IgD-negative memory B cell (primary cell): Measurements from ENCODE around the gene COL16A1. TPM values are rescaled to one million over a fixed set of nuclear protein-coding genes. Genes with fewer than 3 reads are reported as not detected.

ENCODE experiments used
- H3K27ac Mint-ChIP-seq, 3 donors: one replicate each; pipeline ENCODE4 v1.8.0; 2020 to 2022; ENCODE audit warnings: mild to moderate bottlenecking in 3 of 3, mixed read lengths in 3 of 3, moderate library complexity in 1 of 3
- H3K27me3 Mint-ChIP-seq: one replicate; pipeline ENCODE4 v1.8.0; 2021; ENCODE audit warnings: mixed read lengths
- H3K36me3 Mint-ChIP-seq: one replicate; pipeline ENCODE4 v1.8.0; 2020; ENCODE audit warnings: mild to moderate bottlenecking, mixed read lengths
- H3K4me1 Mint-ChIP-seq, 3 donors: one replicate each; pipeline ENCODE4 v1.8.0; 2020 to 2022; ENCODE audit warnings: mixed read lengths in 3 of 3, mild to moderate bottlenecking in 1 of 3
- H3K4me3 Mint-ChIP-seq, 4 donors: one replicate each; pipeline ENCODE4 v1.8.0; 2020 to 2022; ENCODE audit warnings: mild to moderate bottlenecking in 4 of 4, mixed read lengths in 4 of 4, moderate library complexity in 3 of 4
- H3K9me3 Mint-ChIP-seq, 3 donors: one replicate each; pipeline ENCODE4 v1.8.0; 2020 to 2021; ENCODE audit warnings: mixed read lengths in 3 of 3, mild to moderate bottlenecking in 1 of 3
- polyA plus RNA-seq: library from polyadenylated mRNA; unstranded; fragments of 300-500 nt; fragmentation: Illumina TruSeq; gene quantifications from one replicate; pipeline ENCODE4 v1.2.3, GENCODE V29; 2021

Gene COL16A1
- polyA plus RNA-seq, 1 donor from 2014 or later = not detected

DNA sequence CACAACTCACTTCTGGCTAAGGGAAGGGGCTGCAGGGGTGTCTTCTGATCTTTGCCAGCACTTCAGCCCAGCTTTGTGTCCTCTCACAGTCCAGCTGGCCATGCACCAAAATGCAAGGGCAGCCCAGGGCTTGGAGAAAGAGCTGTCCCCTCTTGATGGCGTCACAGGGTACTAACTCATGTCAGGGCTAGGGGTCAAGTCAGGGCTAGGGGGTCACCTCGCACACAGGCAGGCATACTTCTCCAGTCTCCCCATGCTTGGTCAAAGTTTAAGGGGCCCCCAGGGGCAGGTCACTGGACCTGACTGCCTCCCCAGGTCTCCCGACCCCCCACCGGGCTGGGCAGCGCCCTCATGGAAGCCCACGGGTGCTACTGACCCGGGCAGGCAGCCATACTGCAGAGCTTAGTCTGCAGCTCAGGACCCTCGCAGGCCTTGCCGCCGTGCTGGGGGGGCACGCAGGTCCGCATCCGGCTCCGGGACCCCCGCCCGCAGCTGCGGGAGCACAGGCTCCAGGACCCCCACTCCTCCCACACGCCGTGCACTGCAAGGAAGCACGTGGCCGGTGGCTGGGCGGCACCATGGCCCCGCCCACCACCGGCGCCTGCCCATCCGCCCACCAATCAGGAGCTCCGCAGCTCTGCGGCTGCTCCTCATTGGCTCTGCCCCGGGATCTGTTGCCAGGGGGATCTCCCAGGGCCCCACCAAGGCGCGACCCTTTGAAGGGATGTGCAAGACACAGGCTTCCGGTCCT is 38.8 kb upstream of the COL16A1 start:
- H3K4me1 Mint-ChIP-seq = peaks cover 34 to 50% (median 35%) of the 10 kb centered on the region in 3 donors
- no peaks in the 10 kb centered on the region for H3K9me3 Mint-ChIP-seq

DNA sequence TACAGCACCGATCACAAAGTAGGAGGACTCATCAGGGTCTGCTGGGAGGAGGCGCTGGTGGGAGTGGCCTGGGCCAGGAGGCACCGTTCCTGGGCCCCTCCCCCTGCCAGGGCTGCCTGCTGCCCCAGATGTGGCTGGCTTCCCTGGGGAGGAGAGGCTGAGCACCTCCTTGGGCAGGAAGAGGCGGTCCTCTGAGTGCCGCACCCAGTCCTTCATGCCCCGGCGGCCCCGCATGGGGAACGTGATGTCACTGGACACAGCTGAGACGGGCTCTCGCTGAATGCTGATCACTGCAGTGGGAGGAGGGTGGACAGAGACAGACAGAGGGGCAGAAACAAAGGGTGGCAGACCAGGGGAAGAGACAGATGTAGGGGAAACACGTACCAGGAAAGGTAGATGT is 35.5 kb upstream of the COL16A1 start:
- no peaks in the 10 kb centered on the region for H3K9me3 Mint-ChIP-seq

More for the DNA sequence above, 38.8 kb upstream of the COL16A1 start:
- Mint-ChIP-seq H3K27me3 (peaks cover 2% of the 10 kb centered on the region), H3K4me3 (no peak overlapping the region), H3K36me3 (no peaks in the 10 kb centered on the region), H3K27ac (peak overlapping the region in 1 of 3 donors; percentile 16)

DNA sequence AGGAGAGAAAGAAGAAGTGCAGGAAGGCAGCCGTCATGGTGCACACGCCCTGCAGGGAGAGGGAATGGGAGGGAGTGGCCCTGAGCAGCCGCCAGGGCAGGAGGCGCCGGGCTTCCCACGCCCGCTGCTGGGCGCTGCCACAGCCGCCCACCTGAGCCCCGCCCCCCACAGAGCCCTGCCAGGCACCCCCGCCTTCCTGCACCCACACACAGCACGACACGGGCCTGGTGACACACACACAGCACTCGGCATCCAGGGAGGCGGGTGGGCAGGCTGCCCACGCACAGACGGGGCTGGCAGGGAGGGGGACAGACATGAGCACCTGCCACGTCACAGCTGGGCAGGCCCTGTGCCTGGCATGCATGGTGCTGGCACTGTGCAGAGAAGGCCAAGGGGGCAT is 32.9 kb upstream of the COL16A1 start:
- Mint-ChIP-seq H3K4me3 (peak overlapping the region in 1 of 4 donors; percentile 66), H3K27ac (no peak overlapping the region), H3K36me3 (peaks cover 2% of the 10 kb centered on the region), H3K4me1 (peaks cover 10 to 17% (median 15%) of the 10 kb centered on the region in 3 donors), H3K27me3 (no peaks in the 10 kb centered on the region), H3K9me3 (no peaks in the 10 kb centered on the region)

More for the DNA sequence above, 35.5 kb upstream of the COL16A1 start:
- Mint-ChIP-seq H3K4me1 (peaks cover 13 to 26% (median 23%) of the 10 kb centered on the region in 3 donors), H3K4me3 (peak overlapping the region in 3 of 4 donors; percentile 1 to 68 (median 58)), H3K27ac (peak overlapping the region; percentile 70 to 86 (median 81)), H3K27me3 (peaks cover 1% of the 10 kb centered on the region), H3K36me3 (peaks cover 2% of the 10 kb centered on the region)

DNA sequence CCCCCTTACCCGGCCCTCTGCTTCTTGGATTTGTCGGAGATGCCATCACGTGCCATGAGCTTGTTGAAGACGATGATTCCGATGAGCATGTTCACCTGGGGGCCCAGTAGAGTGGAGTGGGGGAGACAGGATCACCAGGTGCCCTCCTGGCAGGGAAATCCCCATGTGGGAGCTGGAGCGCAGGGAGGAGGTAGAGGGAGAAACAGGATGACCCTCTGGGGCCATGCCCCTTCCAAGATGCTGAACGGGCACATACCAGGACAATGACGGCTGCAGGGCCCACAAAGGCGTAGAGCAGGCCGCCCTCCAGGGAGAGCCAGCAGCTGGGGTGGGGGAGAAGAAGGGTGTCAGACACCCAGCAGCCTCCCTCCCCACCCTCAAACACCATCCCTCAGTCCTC is 31.8 kb upstream of the COL16A1 start:
- no peak overlapping the region for H3K4me3 Mint-ChIP-seq
- no peak overlapping the region for H3K27ac Mint-ChIP-seq
- no peaks in the 10 kb centered on the region for H3K9me3 Mint-ChIP-seq

DNA sequence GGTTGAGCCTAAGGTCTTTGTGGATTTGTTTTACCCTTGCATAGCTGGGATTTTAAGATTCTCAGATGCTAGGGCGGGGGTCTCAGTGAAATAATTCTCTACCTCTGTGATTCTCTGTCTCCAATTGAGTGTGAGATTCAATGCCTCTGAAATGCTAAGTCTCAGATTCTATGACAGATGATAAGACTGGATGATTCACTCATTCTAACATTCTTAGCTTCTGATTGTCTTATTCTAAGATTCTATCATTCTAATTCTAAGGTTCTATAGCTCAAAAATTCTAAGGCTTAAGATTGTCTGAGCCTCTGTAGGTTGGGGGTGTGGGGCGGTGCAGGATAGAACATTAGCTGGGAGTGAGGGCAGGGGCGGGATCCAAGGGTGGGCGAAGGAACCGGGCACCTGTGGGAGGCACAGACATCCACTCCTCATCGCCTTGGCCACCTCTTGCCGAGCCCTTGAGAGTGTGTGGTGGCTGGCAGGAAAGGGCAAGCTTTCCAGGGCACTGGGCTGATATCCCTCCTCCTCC is 30.8 kb upstream of the COL16A1 start:
- no peaks in the 10 kb centered on the region for H3K9me3 Mint-ChIP-seq
- H3K36me3 Mint-ChIP-seq = peaks cover 2% of the 10 kb centered on the region
- no peaks in the 10 kb centered on the region for H3K27me3 Mint-ChIP-seq
- H3K4me1 Mint-ChIP-seq = peaks cover 7 to 14% (median 8%) of the 10 kb centered on the region in 3 donors
- H3K27ac Mint-ChIP-seq = no peak overlapping the region
- H3K4me3 Mint-ChIP-seq = no peak overlapping the region

More for the DNA sequence above, 31.8 kb upstream of the COL16A1 start:
- no peaks in the 10 kb centered on the region for H3K27me3 Mint-ChIP-seq
- peaks cover 2% of the 10 kb centered on the region for H3K36me3 Mint-ChIP-seq
- peaks cover 10 to 17% (median 15%) of the 10 kb centered on the region in 3 donors for H3K4me1 Mint-ChIP-seq

DNA sequence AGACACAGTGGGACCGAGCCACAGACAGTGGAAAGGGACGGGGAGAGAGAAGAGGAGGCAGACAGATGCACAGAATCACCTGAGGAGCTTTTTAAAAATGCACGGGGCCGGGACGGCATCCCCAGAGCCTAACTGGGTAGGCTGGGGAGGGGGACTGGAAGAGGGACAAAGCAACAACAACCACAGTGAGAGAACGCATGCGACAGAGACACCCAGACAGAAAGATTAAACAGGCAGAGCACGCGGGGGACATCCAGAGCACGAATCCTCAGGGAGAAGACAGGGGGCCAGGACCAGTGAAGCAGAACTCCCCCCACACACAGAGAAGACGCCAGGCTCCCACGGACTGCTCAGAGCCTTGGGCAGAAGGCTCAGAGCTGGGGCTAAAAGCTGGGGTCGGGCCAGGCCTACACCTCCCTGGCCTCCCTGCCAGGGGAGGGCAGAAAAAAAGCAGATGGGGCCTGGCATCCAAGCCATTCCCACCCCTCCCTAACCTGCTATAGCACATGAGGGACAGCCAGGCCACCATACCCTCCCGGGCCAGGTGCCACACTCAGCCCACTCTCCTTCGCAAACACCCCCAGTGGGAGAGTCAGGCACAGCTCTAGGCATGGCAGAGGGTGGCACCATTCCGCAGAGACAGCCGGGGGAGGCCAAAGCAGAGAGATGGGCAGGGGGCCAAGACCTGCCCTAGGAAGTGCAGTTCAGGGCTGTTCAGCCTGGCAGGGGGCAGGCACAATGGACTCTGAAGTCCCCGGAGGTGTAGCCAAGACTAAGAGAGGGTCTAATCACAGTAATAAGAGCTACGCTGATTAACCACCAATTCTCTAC is 29.8 kb upstream of the COL16A1 start:
- Mint-ChIP-seq H3K36me3 (peaks cover 2% of the 10 kb centered on the region), H3K4me3 (no peak overlapping the region), H3K27ac (peak overlapping the region in 1 of 3 donors; percentile 62), H3K27me3 (no peaks in the 10 kb centered on the region), H3K9me3 (no peaks in the 10 kb centered on the region), H3K4me1 (peaks cover 0 to 9% (median 4%) of the 10 kb centered on the region in 3 donors)

DNA sequence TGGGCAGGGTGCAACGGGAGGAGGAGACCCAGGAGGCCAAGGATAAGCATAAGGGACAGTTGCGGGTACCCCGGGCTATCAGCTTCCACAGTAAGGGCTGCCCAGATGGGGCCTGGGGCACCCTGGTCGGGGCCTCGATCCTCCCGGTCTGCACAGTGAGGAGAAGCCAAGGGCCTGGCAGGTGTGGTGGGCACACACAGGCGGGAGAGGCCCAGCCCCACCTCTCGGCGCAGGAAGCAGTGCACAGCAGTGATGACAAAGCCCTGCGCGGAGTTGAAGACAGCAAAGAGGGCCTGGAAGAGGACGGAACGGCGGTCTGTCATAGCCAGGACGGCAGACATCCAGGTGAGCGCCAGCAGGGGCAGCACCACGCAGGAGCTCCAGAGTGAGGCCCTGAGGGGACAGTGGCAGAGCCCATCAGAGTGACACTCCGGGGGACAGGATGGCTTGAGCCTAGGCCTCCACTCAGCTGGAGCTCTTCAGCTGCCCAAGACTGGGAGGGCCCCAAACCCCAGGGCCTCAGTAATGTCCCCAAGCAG is 29.0 kb upstream of the COL16A1 start:
- peaks cover 2% of the 10 kb centered on the region for H3K36me3 Mint-ChIP-seq
- H3K27ac Mint-ChIP-seq = peak overlapping the region in 1 of 3 donors; percentile 62
- no peaks in the 10 kb centered on the region for H3K27me3 Mint-ChIP-seq
- peaks cover 0 to 9% (median 4%) of the 10 kb centered on the region in 3 donors for H3K4me1 Mint-ChIP-seq
- no peaks in the 10 kb centered on the region for H3K9me3 Mint-ChIP-seq
- H3K4me3 Mint-ChIP-seq = no peak overlapping the region

DNA sequence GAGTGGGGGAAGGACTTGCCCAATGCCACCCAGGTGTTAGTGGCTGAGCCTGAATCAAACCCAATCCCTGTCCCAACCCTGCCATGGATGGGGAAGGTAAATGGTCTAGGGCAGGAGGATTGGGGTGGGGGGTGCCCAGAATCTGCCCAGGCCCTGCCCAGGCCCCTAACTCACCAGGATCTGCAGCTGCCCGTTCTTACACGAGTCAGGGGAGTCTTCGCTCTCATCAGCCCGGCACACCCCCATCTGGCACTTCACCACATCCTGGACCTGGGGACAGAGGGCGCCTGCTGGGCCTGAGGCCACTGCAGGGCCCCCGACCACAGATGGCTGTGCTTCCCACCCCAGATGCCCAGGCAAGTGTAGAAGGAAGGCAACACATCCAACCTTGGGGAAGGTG is 28.5 kb upstream of the COL16A1 start:
- Mint-ChIP-seq H3K27me3 (no peaks in the 10 kb centered on the region), H3K27ac (no peak overlapping the region), H3K4me1 (peaks cover 0 to 8% (median 4%) of the 10 kb centered on the region in 3 donors), H3K36me3 (peaks cover 2% of the 10 kb centered on the region), H3K9me3 (no peaks in the 10 kb centered on the region), H3K4me3 (no peak overlapping the region)

DNA sequence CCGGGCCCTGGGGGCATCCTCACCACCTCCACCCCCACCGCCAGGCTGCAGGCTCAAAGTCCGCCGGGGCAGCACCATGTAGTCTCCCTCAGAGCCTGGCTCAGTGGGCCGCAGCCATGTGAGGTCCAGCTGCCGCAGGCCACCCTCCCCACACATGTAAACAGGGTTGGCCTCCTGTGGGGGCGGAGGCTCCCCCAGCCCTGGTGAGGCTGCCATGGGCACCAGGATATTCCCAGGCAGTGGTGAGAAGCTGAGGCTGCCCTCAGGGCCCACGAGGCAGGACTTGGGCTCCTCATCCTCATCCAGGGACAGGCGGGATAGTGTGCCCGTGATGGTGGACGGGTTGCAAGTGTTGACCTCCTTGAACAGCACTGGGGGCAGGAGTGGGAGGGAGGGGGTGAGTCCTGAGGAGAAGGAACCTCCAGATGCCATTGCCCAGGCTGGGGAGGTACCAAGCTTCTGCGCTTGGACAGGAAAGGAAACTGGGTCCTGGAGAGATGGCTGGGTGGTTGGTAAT is 27.3 kb upstream of the COL16A1 start:
- Mint-ChIP-seq H3K27ac (no peak overlapping the region), H3K4me1 (peaks cover 0 to 2% (median 0%) of the 10 kb centered on the region in 3 donors), H3K36me3 (peaks cover 2% of the 10 kb centered on the region), H3K9me3 (no peaks in the 10 kb centered on the region), H3K27me3 (no peaks in the 10 kb centered on the region), H3K4me3 (no peak overlapping the region)

DNA sequence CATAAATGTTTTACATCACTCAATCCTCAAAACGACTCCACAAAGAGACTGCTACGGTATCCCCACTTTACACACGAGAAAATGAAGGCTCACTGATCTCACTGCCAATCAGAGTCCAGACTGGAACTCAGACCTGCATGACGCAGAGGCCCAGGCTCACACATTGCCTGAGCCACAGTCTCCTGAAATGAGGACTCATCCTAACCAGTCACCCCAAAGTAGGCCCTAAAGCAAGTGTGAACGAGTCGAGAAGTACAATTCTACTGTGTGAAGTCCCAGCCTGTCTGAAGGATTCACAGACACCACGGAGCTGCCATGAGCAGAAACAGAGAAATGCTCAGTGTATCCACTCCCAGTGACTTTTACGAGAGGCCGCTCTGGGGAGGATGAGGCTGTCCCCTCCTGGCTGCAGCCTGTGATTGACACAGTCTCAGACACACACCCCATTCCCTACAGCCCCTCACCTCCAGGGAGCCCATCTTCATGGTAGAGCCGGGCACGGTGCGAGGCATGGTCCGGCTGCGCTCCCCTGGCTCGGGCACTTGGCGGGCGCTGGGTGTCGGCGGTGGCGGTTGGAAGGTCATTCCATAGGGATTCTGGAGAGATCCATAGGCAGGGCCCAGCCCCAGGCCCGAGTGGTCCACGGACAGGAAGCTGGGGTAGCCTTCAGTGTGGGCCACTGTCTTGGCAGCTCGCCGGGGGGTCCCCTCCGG is 26.7 kb upstream of the COL16A1 start:
- Mint-ChIP-seq H3K27ac (no peak overlapping the region), H3K36me3 (peaks cover 2% of the 10 kb centered on the region), H3K4me1 (peaks cover 0 to 3% (median 0%) of the 10 kb centered on the region in 3 donors), H3K9me3 (no peaks in the 10 kb centered on the region), H3K4me3 (no peak overlapping the region), H3K27me3 (no peaks in the 10 kb centered on the region)

DNA sequence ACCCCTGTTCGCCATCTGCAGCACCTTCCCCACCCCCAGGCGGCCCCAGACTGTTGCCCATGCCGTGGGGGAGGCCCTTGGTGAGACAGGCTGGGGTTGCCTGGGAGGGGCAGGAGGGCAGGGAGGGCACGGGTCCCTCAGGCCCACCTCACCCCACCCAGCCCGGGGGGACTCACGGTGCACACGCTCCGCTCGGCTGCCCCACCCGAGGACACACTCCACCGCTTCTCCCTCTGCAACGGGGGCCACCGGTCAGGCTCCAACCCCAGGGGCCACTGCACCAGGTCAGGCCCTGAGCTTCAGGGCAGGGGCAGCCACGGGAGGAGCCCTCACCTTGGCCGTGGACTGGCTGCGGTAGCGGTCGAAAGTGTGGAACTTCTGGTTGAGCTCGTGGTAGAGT is 24.0 kb upstream of the COL16A1 start:
- peaks cover 0 to 4% (median 3%) of the 10 kb centered on the region in 3 donors for H3K4me1 Mint-ChIP-seq
- H3K27ac Mint-ChIP-seq = no peak overlapping the region
- H3K4me3 Mint-ChIP-seq = no peak overlapping the region
- no peaks in the 10 kb centered on the region for H3K9me3 Mint-ChIP-seq
- no peaks in the 10 kb centered on the region for H3K36me3 Mint-ChIP-seq
- no peaks in the 10 kb centered on the region for H3K27me3 Mint-ChIP-seq

DNA sequence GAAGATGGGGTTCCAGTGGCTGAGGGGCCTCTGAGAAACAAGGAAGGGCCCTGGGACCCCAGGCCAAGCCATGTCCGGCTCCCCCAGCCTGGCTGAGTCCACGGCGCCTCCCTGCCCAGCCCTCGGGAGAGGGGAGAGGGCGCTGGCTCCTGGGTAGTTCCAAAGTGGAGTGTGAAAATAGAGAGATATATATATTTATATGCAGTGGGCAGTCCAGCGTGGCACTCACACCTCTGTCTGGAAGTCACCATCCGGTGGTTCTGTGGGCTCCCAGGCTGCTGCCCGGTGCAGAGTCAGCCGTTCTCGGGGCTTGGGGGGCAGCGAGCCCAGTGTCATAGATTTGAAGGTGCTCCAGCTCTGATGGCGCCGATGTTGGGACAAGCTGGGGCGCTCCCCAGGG is 23.4 kb upstream of the COL16A1 start:
- H3K36me3 Mint-ChIP-seq = no peaks in the 10 kb centered on the region
- peaks cover 0 to 4% (median 3%) of the 10 kb centered on the region in 3 donors for H3K4me1 Mint-ChIP-seq
- peaks cover 4% of the 10 kb centered on the region for H3K27me3 Mint-ChIP-seq
- no peaks in the 10 kb centered on the region for H3K9me3 Mint-ChIP-seq
- H3K27ac Mint-ChIP-seq = no peak overlapping the region
- H3K4me3 Mint-ChIP-seq = no peak overlapping the region

DNA sequence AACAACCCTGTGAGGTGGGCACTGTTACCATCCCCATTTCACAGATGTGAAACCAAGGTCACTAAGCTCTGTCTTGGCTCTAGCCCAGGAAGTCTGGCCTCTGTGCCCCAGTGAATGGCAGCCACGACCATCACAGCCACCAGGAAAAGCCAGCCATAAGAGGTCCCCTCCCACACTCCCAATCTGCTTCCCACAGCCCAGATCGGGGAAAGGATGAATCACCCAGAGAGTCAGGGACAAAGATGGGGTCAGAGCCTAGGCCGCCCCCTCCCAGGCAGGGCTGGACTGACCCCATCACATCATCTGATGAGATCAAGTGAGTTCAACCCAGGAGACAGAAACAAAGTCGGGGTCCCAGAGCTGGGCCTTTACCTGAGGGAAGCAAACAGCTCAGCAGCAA is 22.9 kb upstream of the COL16A1 start:
- Mint-ChIP-seq H3K36me3 (no peaks in the 10 kb centered on the region), H3K27me3 (peaks cover 5% of the 10 kb centered on the region), H3K4me3 (no peak overlapping the region), H3K27ac (no peak overlapping the region), H3K4me1 (peaks cover 0 to 4% (median 3%) of the 10 kb centered on the region in 3 donors), H3K9me3 (peaks cover 0 to 2% (median 0%) of the 10 kb centered on the region in 3 donors)
